AG04450 (cell line): ENCODE data around the gene PRDX3. TPM values are rescaled to one million over a fixed set of nuclear protein-coding genes. Genes with fewer than 3 reads are reported as not detected.

Experiments used
- CTCF ChIA-PET: fragments of 300-600, 350-600 bp; formaldehyde crosslinking; extraction: SDS; loops from one replicate; lab custom pipeline; 2022; ENCODE audit warnings: antibody characterized with exemption, inconsistent platforms; lab: Charles Lee
- POLR2A ChIA-PET: fragments of 350-600 bp; formaldehyde crosslinking; extraction: SDS; loops from one replicate; lab custom pipeline; 2021; ENCODE audit warnings: antibody characterized with exemption, inconsistent platforms; lab: Yijun Ruan, JAX
- DNase-seq: peaks from one replicate; pipeline ENCODE4 v3.0.0-alpha.2; 2011; ENCODE audit warnings: low read depth, low spot score
- H3K27ac ChIP-seq: one replicate; pipeline ENCODE4 v1.5.1; 2012; ENCODE audit warnings: low read depth, low read length, control low read depth
- H3K27me3 ChIP-seq: one replicate; pipeline ENCODE4 v1.6.0; 2012; ENCODE audit warnings: low read length; ENCODE audit not compliant: control insufficient read depth, insufficient read depth
- H3K4me3 ChIP-seq: 2 replicates; pipeline ENCODE4 v1.5.1; 2011; ENCODE audit warnings: mild to moderate bottlenecking, low read depth, low read length, control low read depth
- H3K9me3 ChIP-seq: 2 replicates; pipeline ENCODE4 v1.5.1; 2012; ENCODE audit warnings: low read length; ENCODE audit not compliant: control insufficient read depth, insufficient read depth
- polyA plus RNA-seq: library from polyadenylated mRNA; depleted of rRNA; stranded (reverse); fragments of >200 nt; gene quantifications from 2 replicates; pipeline ENCODE4 v1.2.3, GENCODE V29; 2011
- TF ChIP-seq, protein P1 (sequence below): IDR thresholded peaks from 2 replicates; pipeline ENCODE4 v1.5.1; 2011; ENCODE audit warnings: low read depth, low read length, control low read depth, inconsistent platforms

The PRDX3 gene
- polyA plus RNA-seq, 1 experiment, result 373 TPM

DNA sequence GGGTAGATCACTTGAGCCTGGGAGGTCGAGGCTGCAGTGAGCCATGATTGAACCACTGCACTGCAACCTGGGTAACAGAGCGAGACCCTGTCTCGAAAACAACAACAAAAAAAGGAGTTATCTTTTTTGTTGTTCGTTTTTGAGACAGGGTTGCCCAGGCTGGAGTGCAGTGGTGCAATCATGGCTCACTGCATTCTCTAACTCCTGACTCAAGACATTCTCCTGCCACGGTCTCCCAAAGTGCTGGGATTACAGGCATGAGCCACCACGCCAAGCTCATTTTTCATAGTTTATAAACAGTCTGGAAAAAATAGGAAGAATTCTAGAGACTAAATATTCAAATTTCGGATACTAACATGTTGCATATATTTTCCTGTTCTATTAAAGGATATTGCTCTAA is 42.5 kb downstream of the PRDX3 start:
- no peaks in the 10 kb centered on the region for H3K9me3 ChIP-seq
- POLR2A ChIA-PET, result interaction anchor here (0.5 to 1.5 kb wide), 3 partner anchors 32 to 62 kb away, joined by 3 to 7 read pairs (median 4); partner anchors contain the start of gene DENND10
- CTCF ChIA-PET, result interaction anchor here (0.5 to 2.3 kb wide), 3 partner anchors 48 to 74 kb away, joined by 3 to 12 read pairs (median 3); no protein-coding TSS in a partner anchor
- peak overlapping the region; percentile 52 for H3K27ac ChIP-seq
- no peak for DNase-seq
- H3K27me3 ChIP-seq, result no peaks in the 10 kb centered on the region
- TF ChIP-seq, protein P1, sequence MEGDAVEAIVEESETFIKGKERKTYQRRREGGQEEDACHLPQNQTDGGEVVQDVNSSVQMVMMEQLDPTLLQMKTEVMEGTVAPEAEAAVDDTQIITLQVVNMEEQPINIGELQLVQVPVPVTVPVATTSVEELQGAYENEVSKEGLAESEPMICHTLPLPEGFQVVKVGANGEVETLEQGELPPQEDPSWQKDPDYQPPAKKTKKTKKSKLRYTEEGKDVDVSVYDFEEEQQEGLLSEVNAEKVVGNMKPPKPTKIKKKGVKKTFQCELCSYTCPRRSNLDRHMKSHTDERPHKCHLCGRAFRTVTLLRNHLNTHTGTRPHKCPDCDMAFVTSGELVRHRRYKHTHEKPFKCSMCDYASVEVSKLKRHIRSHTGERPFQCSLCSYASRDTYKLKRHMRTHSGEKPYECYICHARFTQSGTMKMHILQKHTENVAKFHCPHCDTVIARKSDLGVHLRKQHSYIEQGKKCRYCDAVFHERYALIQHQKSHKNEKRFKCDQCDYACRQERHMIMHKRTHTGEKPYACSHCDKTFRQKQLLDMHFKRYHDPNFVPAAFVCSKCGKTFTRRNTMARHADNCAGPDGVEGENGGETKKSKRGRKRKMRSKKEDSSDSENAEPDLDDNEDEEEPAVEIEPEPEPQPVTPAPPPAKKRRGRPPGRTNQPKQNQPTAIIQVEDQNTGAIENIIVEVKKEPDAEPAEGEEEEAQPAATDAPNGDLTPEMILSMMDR, result no peak
- no peak overlapping the region for H3K4me3 ChIP-seq

DNA sequence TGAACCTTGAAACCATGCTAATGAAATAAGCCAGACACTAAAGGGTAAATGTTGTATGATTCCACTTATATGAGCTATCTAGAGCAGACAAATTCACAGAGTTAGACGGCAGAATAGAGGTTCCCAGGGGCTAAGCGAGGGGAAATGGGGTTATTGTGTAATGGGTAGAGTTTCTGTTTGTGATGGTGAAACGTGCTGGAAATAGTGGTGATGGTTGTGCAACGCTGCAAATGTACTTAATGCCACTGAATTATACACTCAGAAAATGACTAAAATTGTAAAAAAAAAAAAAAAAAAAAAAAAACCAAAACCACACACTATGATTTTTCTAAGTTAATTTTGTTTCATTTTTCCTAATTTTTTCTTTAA is 43.1 kb downstream of the PRDX3 start:
- H3K4me3 ChIP-seq, result no peak overlapping the region

DNA sequence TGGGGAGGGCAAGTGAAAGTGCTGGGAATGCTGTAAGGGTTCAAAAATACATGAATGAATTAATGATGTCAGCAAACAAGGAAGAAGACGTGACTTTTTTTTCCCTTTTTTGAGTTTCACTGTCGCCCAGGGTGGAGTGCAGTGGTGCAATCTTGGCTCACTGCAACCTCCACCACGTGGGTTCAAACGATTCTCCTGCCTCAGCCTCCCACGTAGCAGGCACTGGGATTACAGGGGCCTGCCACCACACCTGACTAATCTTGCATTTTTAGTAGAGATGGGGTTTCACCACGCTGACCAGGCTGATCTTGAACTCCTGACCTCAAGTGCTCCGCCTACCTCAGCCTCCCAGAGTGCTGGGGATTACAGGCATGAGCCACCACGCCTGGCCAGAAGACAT is 44.7 kb downstream of the PRDX3 start:
- TF ChIP-seq, protein P1, result no peak
- H3K4me3 ChIP-seq, result no peak overlapping the region
- no peak for DNase-seq
- CTCF ChIA-PET, result interaction anchor here (2.3 kb wide), 1 partner anchor 66 kb away, joined by 12 read pairs; no protein-coding TSS in a partner anchor
- POLR2A ChIA-PET, result interaction anchor here (0.7 kb wide), 2 partner anchors 54 to 64 kb away, joined by 4 to 5 read pairs; no protein-coding TSS in a partner anchor
- H3K27ac ChIP-seq, result no peak overlapping the region
- H3K9me3 ChIP-seq, result no peaks in the 10 kb centered on the region
- no peaks in the 10 kb centered on the region for H3K27me3 ChIP-seq

More for the DNA sequence above, 43.1 kb downstream of the PRDX3 start:
- peak; percentile 36 for DNase-seq
- Histone ChIP-seq H3K27me3 (no peaks in the 10 kb centered on the region), H3K9me3 (no peaks in the 10 kb centered on the region), H3K27ac (peak overlapping the region; percentile 57)
- POLR2A ChIA-PET, result interaction anchor here (0.5 to 1.5 kb wide), 2 partner anchors 31 to 61 kb away, joined by 4 to 7 read pairs; partner anchors contain the start of gene DENND10
- CTCF ChIA-PET, result interaction anchor here (0.5 to 2.3 kb wide), 3 partner anchors 48 to 75 kb away, joined by 3 to 12 read pairs (median 3); no protein-coding TSS in a partner anchor
- TF ChIP-seq, protein P1, result no peak

DNA sequence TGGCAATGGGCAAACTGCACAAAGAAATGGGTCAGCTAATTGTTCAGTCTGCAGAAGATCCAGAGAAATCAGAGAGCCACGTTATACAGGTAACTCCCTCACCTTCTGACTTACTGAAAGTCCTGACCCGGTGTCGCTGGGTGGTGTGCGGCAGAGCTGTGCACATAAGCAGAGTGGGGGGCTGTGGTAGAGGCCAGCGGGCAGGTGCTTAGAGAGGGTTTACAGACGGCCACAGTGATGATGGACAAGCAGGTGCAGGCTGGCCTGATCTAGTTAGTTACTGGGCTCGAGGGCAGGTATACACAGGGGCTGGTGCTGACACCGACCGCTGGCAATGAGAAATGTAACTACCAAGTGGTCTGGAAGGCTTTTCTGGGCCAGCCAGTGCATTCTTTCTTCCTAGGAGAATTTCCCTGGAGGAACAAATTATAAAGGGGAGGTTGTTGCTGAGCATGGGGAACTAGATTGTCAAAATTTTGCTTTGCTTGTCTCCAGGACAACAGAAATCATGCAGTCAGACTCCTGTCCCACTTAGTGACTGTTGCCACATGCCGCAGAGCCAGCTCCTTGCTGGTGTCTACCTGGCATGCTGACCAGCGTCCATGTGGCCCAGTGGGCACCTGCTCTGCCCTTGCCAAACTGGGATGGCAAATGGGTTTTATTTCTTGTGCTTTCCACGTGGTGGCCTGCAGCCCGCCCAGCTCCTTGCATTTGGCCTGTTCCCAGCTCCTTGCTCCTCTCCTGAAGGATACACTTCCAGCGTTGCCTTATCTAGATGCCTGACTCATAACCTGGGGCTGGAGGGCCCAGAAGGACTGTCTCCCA is 45.9 kb downstream of the PRDX3 start:
- H3K27ac ChIP-seq, result no peak overlapping the region
- ChIA-PET CTCF (interaction anchor here (0.6 to 1.1 kb wide), 2 partner anchors 9 to 495 kb away, joined by 3 to 4 read pairs; no protein-coding TSS in a partner anchor), POLR2A (interaction anchor here (0.7 kb wide), 1 partner anchor 9 kb away, joined by 3 read pairs; no protein-coding TSS in a partner anchor)
- TF ChIP-seq, protein P1, result no peak
- H3K4me3 ChIP-seq, result no peak overlapping the region
- H3K27me3 ChIP-seq, result no peaks in the 10 kb centered on the region
- no peaks in the 10 kb centered on the region for H3K9me3 ChIP-seq
- no peak for DNase-seq
